HUES6 (cell line): ENCODE measurements around the gene CXCR2.

Experiments
- H3K27ac ChIP-seq: 2 replicates; pipeline ENCODE4 v1.7.0; 2013; ENCODE audit warnings: low read depth, mild to moderate bottlenecking, low read length, inconsistent platforms
- H3K27me3 ChIP-seq: 2 replicates; pipeline ENCODE4 v1.6.1; 2013; ENCODE audit warnings: low read length; ENCODE audit not compliant: control insufficient read depth, insufficient read depth
- H3K36me3 ChIP-seq: 2 replicates; pipeline ENCODE4 v1.6.1; 2013; ENCODE audit warnings: low read length; ENCODE audit not compliant: control insufficient read depth, insufficient read depth
- H3K4me1 ChIP-seq: 2 replicates; pipeline ENCODE4 v1.6.1; 2013; ENCODE audit warnings: low read length; ENCODE audit not compliant: control insufficient read depth, insufficient read depth
- H3K4me3 ChIP-seq: 2 replicates; pipeline ENCODE4 v1.5.1; 2013; ENCODE audit warnings: low read depth, low read length
- H3K9ac ChIP-seq: one replicate; pipeline ENCODE4 v1.6.1; 2013; ENCODE audit warnings: mild to moderate bottlenecking, low read length
- H3K9me3 ChIP-seq: 2 replicates; pipeline ENCODE4 v1.6.1; 2013; ENCODE audit warnings: low read depth, low read length; ENCODE audit not compliant: control insufficient read depth, insufficient read depth

The CXCR2 gene

GRCh38 chr2:218130377-218130776 lies 4.5 kb downstream of the CXCR2 start:
- H3K27ac ChIP-seq = no peak overlapping the region
- H3K4me1 ChIP-seq = peaks cover 4% of the 10 kb centered on the region
- H3K9me3 ChIP-seq = no peaks in the 10 kb centered on the region
- H3K27me3 ChIP-seq = no peaks in the 10 kb centered on the region
- no peaks in the 10 kb centered on the region for H3K36me3 ChIP-seq
- no peak overlapping the region for H3K9ac ChIP-seq
- H3K4me3 ChIP-seq = no peak overlapping the region

- H3K27me3 ChIP-seq = no peaks in the 10 kb centered on the region
- H3K36me3 ChIP-seq = no peaks in the 10 kb centered on the region
- H3K9ac ChIP-seq = no peak overlapping the region
- no peak overlapping the region for H3K4me3 ChIP-seq
- H3K9me3 ChIP-seq = no peaks in the 10 kb centered on the region
- H3K27ac ChIP-seq = no peak overlapping the region
- peaks cover 1% of the 10 kb centered on the region for H3K4me1 ChIP-seq
Measured at GRCh38 chr2:218130822-218131221, 5.0 kb downstream of the CXCR2 start.

GRCh38 chr2:218137514-218137913 lies 11.7 kb downstream of the CXCR2 start:
- Histone ChIP-seq H3K4me3 (no peak overlapping the region), H3K36me3 (no peaks in the 10 kb centered on the region), H3K27ac (no peak overlapping the region), H3K9ac (no peak overlapping the region), H3K27me3 (peaks cover 4% of the 10 kb centered on the region; the same call in 1 of the 2 replicates), H3K4me1 (no peaks in the 10 kb centered on the region), H3K9me3 (no peaks in the 10 kb centered on the region)

GRCh38 chr2:218138047-218138446 lies 12.2 kb downstream of the CXCR2 start:
- Histone ChIP-seq H3K27me3 (peaks cover 4% of the 10 kb centered on the region; the same call in 1 of the 2 replicates), H3K9me3 (no peaks in the 10 kb centered on the region), H3K36me3 (no peaks in the 10 kb centered on the region), H3K4me3 (no peak overlapping the region), H3K9ac (no peak overlapping the region), H3K4me1 (no peaks in the 10 kb centered on the region), H3K27ac (no peak overlapping the region)

GRCh38 chr2:218145124-218145523 lies 19.3 kb downstream of the CXCR2 start:
- H3K27ac ChIP-seq = no peak overlapping the region
- no peak overlapping the region for H3K4me3 ChIP-seq
- H3K36me3 ChIP-seq = no peaks in the 10 kb centered on the region
- no peaks in the 10 kb centered on the region for H3K4me1 ChIP-seq
- peaks cover under 1% of the 10 kb centered on the region; the same call in 1 of the 2 replicates for H3K27me3 ChIP-seq
- no peak overlapping the region for H3K9ac ChIP-seq
- H3K9me3 ChIP-seq = peaks cover 8% of the 10 kb centered on the region

GRCh38 chr2:218146056-218146455 lies 20.2 kb downstream of the CXCR2 start:
- Histone ChIP-seq H3K4me1 (no peaks in the 10 kb centered on the region), H3K27ac (no peak overlapping the region), H3K9ac (no peak overlapping the region), H3K27me3 (peaks cover 3% of the 10 kb centered on the region; the same call in 1 of the 2 replicates), H3K36me3 (no peaks in the 10 kb centered on the region), H3K9me3 (peaks cover 8% of the 10 kb centered on the region), H3K4me3 (no peak overlapping the region)

GRCh38 chr2:218149098-218149497 lies 23.3 kb downstream of the CXCR2 start:
- Histone ChIP-seq H3K9me3 (peaks cover 8% of the 10 kb centered on the region), H3K27me3 (peaks cover 3% of the 10 kb centered on the region; the same call in 1 of the 2 replicates), H3K4me1 (no peaks in the 10 kb centered on the region), H3K36me3 (no peaks in the 10 kb centered on the region), H3K9ac (no peak overlapping the region), H3K4me3 (no peak overlapping the region), H3K27ac (no peak overlapping the region)

- H3K27ac ChIP-seq = no peak overlapping the region
- H3K27me3 ChIP-seq = peaks cover 3% of the 10 kb centered on the region; the same call in 1 of the 2 replicates
Measured at GRCh38 chr2:218149848-218150440, 24.1 kb downstream of the CXCR2 start.

GRCh38 chr2:218152172-218152571 lies 26.3 kb downstream of the CXCR2 start:
- Histone ChIP-seq H3K9me3 (no peaks in the 10 kb centered on the region), H3K36me3 (no peaks in the 10 kb centered on the region), H3K27ac (no peak overlapping the region)

More at GRCh38 chr2:218149848-218150440, 24.1 kb downstream of the CXCR2 start:
- Histone ChIP-seq H3K36me3 (no peaks in the 10 kb centered on the region), H3K4me1 (no peaks in the 10 kb centered on the region), H3K9ac (no peak overlapping the region), H3K9me3 (peaks cover 5% of the 10 kb centered on the region), H3K4me3 (no peak overlapping the region)

GRCh38 chr2:218152777-218153176 lies 26.9 kb downstream of the CXCR2 start:
- H3K36me3 ChIP-seq = no peaks in the 10 kb centered on the region
- no peaks in the 10 kb centered on the region for H3K4me1 ChIP-seq
- H3K4me3 ChIP-seq = no peak overlapping the region
- no peak overlapping the region for H3K9ac ChIP-seq
- no peak overlapping the region for H3K27ac ChIP-seq
- no peaks in the 10 kb centered on the region for H3K9me3 ChIP-seq
- peaks cover 3% of the 10 kb centered on the region; the same call in 1 of the 2 replicates for H3K27me3 ChIP-seq

More at GRCh38 chr2:218152172-218152571, 26.3 kb downstream of the CXCR2 start:
- H3K4me3 ChIP-seq = no peak overlapping the region
- H3K9ac ChIP-seq = no peak overlapping the region
- no peaks in the 10 kb centered on the region for H3K4me1 ChIP-seq
- peaks cover 3% of the 10 kb centered on the region; the same call in 1 of the 2 replicates for H3K27me3 ChIP-seq

- H3K9me3 ChIP-seq = no peaks in the 10 kb centered on the region
- no peak overlapping the region for H3K27ac ChIP-seq
- H3K4me3 ChIP-seq = no peak overlapping the region
- H3K9ac ChIP-seq = no peak overlapping the region
- H3K4me1 ChIP-seq = no peaks in the 10 kb centered on the region
- H3K36me3 ChIP-seq = no peaks in the 10 kb centered on the region
- H3K27me3 ChIP-seq = no peaks in the 10 kb centered on the region
Measured at GRCh38 chr2:218155953-218156479, 30.2 kb downstream of the CXCR2 start.
